Breast epithelium (tissue), 3 donors: ENCODE results near the gene ITPR1.

Experiments
- POLR2A ChIP-seq: fragments of 450-650 bp; IDR thresholded peaks from one replicate; pipeline ENCODE4 v1.6.1; 2016; ENCODE audit warnings: antibody characterized with exemption, mild to moderate bottlenecking, moderate library complexity
- TF ChIP-seq, protein P1 (sequence below), 3 donors: fragments of 450-650 bp; IDR thresholded peaks; one replicate each; pipeline ENCODE4 v1.5.1; 2016 to 2017; ENCODE audit warnings: antibody characterized with exemption in 3 of 3, mild to moderate bottlenecking in 3 of 3, moderate library complexity in 3 of 3

- TF ChIP-seq, protein P1, sequence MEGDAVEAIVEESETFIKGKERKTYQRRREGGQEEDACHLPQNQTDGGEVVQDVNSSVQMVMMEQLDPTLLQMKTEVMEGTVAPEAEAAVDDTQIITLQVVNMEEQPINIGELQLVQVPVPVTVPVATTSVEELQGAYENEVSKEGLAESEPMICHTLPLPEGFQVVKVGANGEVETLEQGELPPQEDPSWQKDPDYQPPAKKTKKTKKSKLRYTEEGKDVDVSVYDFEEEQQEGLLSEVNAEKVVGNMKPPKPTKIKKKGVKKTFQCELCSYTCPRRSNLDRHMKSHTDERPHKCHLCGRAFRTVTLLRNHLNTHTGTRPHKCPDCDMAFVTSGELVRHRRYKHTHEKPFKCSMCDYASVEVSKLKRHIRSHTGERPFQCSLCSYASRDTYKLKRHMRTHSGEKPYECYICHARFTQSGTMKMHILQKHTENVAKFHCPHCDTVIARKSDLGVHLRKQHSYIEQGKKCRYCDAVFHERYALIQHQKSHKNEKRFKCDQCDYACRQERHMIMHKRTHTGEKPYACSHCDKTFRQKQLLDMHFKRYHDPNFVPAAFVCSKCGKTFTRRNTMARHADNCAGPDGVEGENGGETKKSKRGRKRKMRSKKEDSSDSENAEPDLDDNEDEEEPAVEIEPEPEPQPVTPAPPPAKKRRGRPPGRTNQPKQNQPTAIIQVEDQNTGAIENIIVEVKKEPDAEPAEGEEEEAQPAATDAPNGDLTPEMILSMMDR (IDR thresholded peaks at IDR 0.05), result no peak
- TF ChIP-seq POLR2A, result no peak
Measured at GRCh38 chr3:4865714-4866113, 372.6 kb downstream of the ITPR1 start.
